EL (cell line): ENCODE measurements around the gene AHI1.
A peak's percentile ranks its signal among the peaks of the same experiment; 100 is the strongest.

Source experiments
- DNase-seq: peaks from one replicate; pipeline ENCODE4 v3.0.0-alpha.2; 2016

The AHI1 gene

GRCh38 chr6:135449246-135449645 is 48.3 kb downstream of the AHI1 start:
- no peak for DNase-seq

GRCh38 chr6:135440087-135440792 is 57.3 kb downstream of the AHI1 start:
- DNase-seq, result no peak

GRCh38 chr6:135439549-135439948 is 58.0 kb downstream of the AHI1 start:
- DNase-seq, result no peak

DNA sequence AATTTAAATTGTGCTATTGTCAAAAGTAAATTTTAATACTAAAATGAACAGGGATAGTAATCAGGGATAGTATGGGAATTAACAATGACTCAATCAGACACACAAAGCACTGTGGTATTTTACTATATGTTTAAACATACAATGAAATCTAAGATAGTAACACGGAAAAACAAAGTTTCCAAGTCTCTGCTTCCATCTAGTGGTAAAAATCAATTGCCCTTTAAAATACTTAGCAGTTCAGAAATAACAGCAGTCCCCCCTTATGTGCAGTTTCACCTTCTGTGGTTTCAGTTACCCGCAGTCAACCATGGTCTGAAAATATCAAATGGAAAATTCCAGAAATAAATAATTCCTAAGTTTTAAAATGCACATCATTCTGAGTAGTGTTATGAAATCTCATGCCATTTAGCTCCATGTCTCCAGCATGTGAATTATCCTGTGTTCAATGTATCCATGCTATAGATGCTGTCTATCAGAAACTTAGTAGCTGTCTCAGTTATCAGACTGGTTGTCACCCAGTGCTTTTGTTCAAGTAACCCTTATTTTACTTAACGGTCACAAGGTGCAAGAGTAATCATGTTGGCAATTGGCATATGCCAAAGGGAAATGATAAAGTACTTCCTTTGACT is 58.5 kb downstream of the AHI1 start:
- peak; percentile 49 for DNase-seq

- DNase-seq, result no peak
Observed at GRCh38 chr6:135434991-135435390, 62.5 kb downstream of the AHI1 start.

GRCh38 chr6:135434095-135434494 is 63.4 kb downstream of the AHI1 start:
- no peak for DNase-seq

- no peak for DNase-seq
Observed at GRCh38 chr6:135428078-135428477, 69.5 kb downstream of the AHI1 start.

GRCh38 chr6:135426833-135427232 is 70.7 kb downstream of the AHI1 start:
- no peak for DNase-seq

DNA sequence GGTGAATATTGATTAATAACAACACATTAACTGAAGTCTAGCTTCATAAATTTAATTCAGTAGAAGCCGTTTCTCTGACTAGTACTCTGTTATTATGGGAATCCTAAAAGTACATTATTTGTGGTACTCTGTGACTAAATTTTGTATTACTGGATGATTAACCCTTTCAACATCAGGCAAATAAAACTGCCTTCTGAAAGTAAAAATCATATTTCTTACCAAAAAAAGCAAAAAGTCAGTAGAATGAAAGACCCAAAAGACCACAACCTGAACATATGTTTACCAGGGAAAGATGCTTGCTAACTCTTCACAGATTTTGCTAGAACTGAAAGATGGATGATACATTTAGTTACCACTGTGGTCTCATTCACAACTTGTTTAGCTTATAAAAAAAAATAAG is 73.2 kb downstream of the AHI1 start:
- no peak for DNase-seq

GRCh38 chr6:135423649-135424128 is 73.9 kb downstream of the AHI1 start:
- DNase-seq, result peak; percentile 48

DNA sequence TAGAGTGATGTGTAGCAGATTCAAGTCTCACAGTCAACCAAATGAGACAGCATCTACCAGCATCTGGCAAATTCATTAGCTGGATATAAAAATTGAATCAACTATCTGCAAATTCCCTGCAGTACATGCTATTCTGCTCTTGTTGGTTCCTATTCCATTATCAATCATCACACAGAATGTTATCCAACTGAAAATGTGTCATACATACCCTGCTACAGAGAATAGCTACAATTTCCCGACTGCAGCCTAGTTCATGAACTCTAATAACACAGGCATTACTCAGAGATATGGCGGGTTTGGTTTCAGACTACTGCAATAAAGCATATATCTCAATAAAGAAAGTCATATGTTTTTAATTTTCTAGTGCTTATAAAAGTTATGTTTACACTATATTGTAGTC is 78.4 kb downstream of the AHI1 start:
- DNase-seq, result peak; percentile 85

DNA sequence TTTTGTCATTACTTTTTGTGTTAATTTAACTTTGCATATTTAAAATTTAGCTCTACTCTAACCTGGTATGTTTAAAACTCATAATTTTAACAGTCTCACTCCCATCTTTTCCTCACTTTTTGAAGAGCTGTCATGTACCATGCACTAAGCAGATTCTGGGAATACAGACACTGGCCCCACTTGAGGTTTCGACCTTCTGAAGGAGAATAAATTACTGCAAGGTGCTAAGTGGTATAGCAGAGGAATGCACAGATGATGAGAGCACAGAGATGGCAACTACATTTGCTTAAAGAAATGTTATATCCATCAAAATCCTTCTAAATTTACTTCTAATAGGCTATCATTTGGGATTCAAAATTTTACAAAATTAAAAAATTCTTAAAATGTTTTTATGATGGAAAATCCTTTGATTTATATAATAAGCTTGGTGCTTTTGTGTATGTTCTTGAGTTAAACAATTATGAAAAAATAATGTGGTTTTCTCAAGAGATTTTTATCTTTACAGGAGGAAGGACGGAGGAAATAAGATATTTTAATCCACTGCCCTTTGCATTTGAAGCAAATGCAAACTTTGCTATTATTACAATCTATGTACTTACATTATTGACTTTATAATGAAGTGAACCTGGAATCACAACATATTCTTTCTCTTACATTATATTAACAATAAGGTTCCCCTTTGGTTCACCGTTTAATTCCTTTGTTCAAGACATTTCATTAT is 79.3 kb downstream of the AHI1 start:
- DNase-seq, result no peak

GRCh38 chr6:135412761-135413160 is 84.8 kb downstream of the AHI1 start:
- peak; percentile 36 for DNase-seq

- DNase-seq, result no peak
Observed at GRCh38 chr6:135411849-135412248, 85.7 kb downstream of the AHI1 start.

GRCh38 chr6:135411339-135411738 is 86.2 kb downstream of the AHI1 start:
- peak; percentile 5 for DNase-seq

GRCh38 chr6:135410856-135411255 is 86.7 kb downstream of the AHI1 start:
- no peak for DNase-seq

GRCh38 chr6:135403584-135403983 is 94.0 kb downstream of the AHI1 start:
- no peak for DNase-seq

DNA sequence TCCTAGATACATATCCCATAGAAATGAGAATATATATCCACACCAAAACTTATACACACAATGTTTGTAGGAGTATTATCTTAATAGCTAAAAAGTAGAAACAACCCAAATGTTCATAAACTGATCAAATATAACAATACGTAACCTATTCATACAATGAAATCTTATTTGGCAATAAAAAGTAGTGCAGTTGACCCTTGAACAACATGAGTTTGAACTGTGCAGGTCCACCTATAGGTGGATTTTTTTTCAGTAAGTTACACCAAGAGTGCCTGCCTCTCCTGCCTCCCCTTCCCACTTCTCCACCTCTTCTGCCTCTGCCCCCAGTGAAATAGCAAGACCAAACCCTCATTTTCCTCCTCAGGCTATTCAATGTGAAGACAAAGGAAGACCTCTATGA is 95.2 kb downstream of the AHI1 start:
- DNase-seq, result no peak

- no peak for DNase-seq
Observed at GRCh38 chr6:135397172-135397952, 100.2 kb downstream of the AHI1 start.

GRCh38 chr6:135395136-135395535 is 102.4 kb downstream of the AHI1 start:
- no peak for DNase-seq

- DNase-seq, result no peak
Observed at GRCh38 chr6:135393289-135393688, 104.3 kb downstream of the AHI1 start.

DNA sequence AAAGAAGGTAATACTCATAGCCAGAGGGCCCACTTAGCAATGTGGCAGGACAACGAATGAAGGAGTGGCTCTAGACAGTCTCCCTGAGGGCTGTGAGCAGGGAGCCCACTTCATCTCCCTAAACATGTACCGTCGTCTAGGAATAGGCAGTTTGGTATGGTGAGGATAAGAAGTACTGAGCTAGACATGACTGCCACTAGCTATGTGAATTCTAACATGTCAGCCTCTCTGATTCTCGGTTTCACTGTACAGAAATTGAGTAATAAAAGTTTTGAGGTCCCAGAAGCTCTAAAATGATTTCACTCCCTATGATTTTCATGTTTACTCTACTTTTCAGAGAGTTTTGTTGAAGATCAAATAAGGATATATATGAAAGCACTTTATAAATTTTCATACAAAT is 107.1 kb downstream of the AHI1 start:
- no peak for DNase-seq

DNA sequence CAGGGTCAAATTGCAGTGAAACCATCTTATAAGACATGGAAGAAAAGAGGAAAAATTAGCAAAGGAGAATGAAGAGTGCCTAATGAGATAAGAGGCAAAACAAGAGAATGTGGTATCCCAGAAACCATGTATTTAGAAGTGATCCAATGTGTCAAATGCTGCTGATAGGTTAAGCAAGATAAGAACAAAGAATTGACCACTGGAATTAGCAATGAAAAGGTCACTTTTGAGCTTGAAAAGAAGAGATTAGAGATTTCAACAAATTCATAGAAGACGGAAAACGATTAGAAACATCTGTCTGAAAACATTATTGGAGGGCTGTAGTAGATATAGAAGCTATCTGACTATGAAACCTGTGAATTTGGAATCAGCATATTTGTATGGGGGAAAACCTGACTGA is 112.2 kb downstream of the AHI1 start:
- DNase-seq, result no peak
